ENCODE data around the gene ARL17B. TPM values are rescaled to one million over a fixed set of nuclear protein-coding genes. Genes with fewer than 3 reads are reported as not detected.
"Not testable (repeated sequence)": the region's sequence is repeated elsewhere in the genome, so short reads cannot be mapped to it uniquely, and the experiment has no call there.

ARL17B gene
- polyA plus RNA-seq, 1 experiment: 8.6 TPM

GRCh38 chr17:46262271-46262670 lies 99.3 kb downstream of the ARL17B start:
- H3K27ac ChIP-seq (ENCODE audit: low read depth, low read length): no peak overlapping the region
- H3K9me3 ChIP-seq (ENCODE audit: control insufficient read depth, insufficient read depth, low read length): no peaks in the 10 kb centered on the region
- ChIA-PET POLR2A (no interaction called here), CTCF (interaction anchor here (1.0 kb wide), 1 partner anchor 25 kb away, joined by 5 read pairs; no protein-coding TSS in a partner anchor)
- H3K27me3 ChIP-seq (ENCODE audit: control insufficient read depth, insufficient read depth, low read length): no peaks in the 10 kb centered on the region
- no peak overlapping the region for H3K4me3 ChIP-seq (ENCODE audit: low read depth, low read length)
- DNase-seq (ENCODE audit: low read depth, low spot score): no peak
- TF ChIP-seq, protein P1, sequence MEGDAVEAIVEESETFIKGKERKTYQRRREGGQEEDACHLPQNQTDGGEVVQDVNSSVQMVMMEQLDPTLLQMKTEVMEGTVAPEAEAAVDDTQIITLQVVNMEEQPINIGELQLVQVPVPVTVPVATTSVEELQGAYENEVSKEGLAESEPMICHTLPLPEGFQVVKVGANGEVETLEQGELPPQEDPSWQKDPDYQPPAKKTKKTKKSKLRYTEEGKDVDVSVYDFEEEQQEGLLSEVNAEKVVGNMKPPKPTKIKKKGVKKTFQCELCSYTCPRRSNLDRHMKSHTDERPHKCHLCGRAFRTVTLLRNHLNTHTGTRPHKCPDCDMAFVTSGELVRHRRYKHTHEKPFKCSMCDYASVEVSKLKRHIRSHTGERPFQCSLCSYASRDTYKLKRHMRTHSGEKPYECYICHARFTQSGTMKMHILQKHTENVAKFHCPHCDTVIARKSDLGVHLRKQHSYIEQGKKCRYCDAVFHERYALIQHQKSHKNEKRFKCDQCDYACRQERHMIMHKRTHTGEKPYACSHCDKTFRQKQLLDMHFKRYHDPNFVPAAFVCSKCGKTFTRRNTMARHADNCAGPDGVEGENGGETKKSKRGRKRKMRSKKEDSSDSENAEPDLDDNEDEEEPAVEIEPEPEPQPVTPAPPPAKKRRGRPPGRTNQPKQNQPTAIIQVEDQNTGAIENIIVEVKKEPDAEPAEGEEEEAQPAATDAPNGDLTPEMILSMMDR (IDR thresholded peaks at IDR 0.05; ENCODE audit: low read depth, low read length): no peak

DNA sequence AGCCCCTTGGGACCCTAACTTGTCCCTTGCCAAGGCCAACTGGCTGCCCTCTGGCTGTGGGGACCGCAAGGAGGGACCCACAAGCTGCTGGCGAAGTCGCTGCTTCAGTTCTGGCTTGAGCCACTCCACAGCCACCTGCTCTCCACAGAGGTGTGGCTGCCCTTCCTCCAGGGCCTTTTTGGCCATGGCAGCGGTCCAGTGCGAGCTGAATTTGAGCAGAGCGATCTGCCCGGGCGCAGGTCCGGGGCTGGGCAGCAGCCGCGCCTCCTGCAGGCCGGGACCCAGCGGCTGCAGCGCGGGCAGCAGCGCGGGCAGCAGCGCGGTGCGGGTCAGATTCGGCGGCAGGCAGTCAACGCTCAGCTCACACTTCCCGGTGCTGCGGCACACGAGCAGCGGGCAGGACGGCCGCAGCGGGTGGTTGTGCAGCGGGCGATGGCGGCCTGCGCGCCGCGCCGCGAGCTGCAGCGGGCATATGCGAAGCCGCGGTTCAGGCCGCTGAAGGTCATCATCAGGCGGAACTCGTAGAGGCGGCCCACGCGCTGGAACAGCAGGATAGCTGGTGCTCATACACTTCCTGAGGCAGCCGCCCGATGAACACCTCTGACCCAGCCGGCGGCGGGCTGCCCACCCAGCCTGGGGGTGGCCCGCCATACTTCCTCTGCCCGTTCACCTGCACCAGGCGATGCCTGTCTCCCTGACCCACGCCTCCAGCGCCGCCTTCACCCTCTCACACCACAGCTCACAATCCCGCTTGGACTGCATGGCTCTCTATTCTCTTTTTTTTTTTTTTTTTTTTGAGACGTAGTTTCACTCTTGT lies 101.5 kb downstream of the ARL17B start:
- H3K4me3 ChIP-seq (ENCODE audit: low read depth, low read length): peak overlapping the region; percentile 31; the same call in 1 of the 2 replicates
- H3K9me3 ChIP-seq (ENCODE audit: control insufficient read depth, insufficient read depth, low read length); POLR2A ChIA-PET; DNase-seq (ENCODE audit: low read depth, low spot score); H3K27ac ChIP-seq (ENCODE audit: low read depth, low read length); H3K27me3 ChIP-seq (ENCODE audit: control insufficient read depth, insufficient read depth, low read length): not testable (repeated sequence)
- TF ChIP-seq, protein P1 (IDR thresholded peaks at IDR 0.05; ENCODE audit: low read depth, low read length): peak; percentile 4; the same call in 1 of the 2 replicates
- CTCF ChIA-PET: interaction anchor here (2.0 kb wide), 1 partner anchor 259 kb away, joined by 5 read pairs; no protein-coding TSS in a partner anchor

GRCh38 chr17:46256369-46256768 lies 105.2 kb downstream of the ARL17B start:
- DNase-seq (ENCODE audit: low read depth, low spot score); POLR2A ChIA-PET; H3K27me3 ChIP-seq (ENCODE audit: control insufficient read depth, insufficient read depth, low read length); H3K9me3 ChIP-seq (ENCODE audit: control insufficient read depth, insufficient read depth, low read length); H3K4me3 ChIP-seq (ENCODE audit: low read depth, low read length); H3K27ac ChIP-seq (ENCODE audit: low read depth, low read length): not testable (repeated sequence)
- CTCF ChIA-PET: interaction anchor here (0.7 to 0.9 kb wide), 2 partner anchors 41 to 63 kb away, joined by 3 to 4 read pairs; partner anchors contain the start of gene KANSL1

- H3K4me3 ChIP-seq (ENCODE audit: low read depth, low read length); H3K27me3 ChIP-seq (ENCODE audit: control insufficient read depth, insufficient read depth, low read length); H3K9me3 ChIP-seq (ENCODE audit: control insufficient read depth, insufficient read depth, low read length); DNase-seq (ENCODE audit: low read depth, low spot score); H3K27ac ChIP-seq (ENCODE audit: low read depth, low read length); POLR2A ChIA-PET: not testable (repeated sequence)
- CTCF ChIA-PET: interaction anchor here (1.2 kb wide), 1 partner anchor 33 kb away, joined by 3 read pairs; no protein-coding TSS in a partner anchor
These were observed 107.4 kb downstream of the ARL17B start for GRCh38 chr17:46254215-46254614.

DNA sequence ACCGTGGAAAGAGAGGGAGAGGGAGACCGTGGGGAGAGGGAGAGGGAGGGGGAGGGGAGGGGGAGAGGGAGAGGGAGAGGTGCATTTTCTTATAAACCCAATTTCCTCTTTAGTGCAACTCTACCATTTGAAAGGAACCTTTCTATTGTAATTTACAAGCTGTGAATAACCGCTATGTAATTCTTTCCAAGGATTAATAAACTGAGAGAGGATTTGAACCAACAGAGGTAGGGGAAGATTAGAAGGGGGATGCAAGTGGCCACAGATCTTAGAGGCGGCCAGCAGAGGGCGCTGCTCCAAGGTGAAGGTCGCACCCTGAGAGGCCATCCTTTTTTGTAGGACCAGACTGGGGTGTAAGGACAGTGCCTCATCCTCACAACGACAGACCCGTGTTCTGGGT lies 107.8 kb downstream of the ARL17B start:
- POLR2A ChIA-PET: not testable (repeated sequence)
- CTCF ChIA-PET: interaction anchor here (1.2 kb wide), 1 partner anchor 33 kb away, joined by 3 read pairs; no protein-coding TSS in a partner anchor

DNA sequence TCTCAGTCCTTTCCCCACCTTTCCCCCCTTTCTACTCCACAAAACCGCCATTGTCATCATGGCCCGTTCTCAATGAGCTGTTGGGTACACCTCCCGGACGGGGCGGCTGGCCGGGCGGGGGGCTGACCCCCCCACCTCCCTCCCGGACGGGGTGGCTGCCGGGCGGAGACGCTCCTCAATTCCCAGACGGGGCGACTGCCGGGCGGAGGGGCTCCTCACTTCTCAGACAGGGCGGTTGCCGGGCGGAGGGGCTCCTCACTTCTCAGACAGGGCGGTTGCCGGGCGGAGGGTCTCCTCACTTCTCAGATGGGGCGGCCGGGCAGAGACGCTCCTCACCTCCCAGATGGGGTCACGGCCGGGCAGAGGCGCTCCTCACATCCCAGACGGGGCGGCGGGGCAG lies 108.8 kb downstream of the ARL17B start:
- POLR2A ChIA-PET: not testable (repeated sequence)

More for the DNA sequence above, 107.8 kb downstream of the ARL17B start:
- not testable (repeated sequence) for H3K9me3 ChIP-seq (ENCODE audit: control insufficient read depth, insufficient read depth, low read length); H3K4me3 ChIP-seq (ENCODE audit: low read depth, low read length); DNase-seq (ENCODE audit: low read depth, low spot score); H3K27ac ChIP-seq (ENCODE audit: low read depth, low read length); H3K27me3 ChIP-seq (ENCODE audit: control insufficient read depth, insufficient read depth, low read length)
- TF ChIP-seq, protein P1 (IDR thresholded peaks at IDR 0.05; ENCODE audit: low read depth, low read length): peak; percentile 58

DNA sequence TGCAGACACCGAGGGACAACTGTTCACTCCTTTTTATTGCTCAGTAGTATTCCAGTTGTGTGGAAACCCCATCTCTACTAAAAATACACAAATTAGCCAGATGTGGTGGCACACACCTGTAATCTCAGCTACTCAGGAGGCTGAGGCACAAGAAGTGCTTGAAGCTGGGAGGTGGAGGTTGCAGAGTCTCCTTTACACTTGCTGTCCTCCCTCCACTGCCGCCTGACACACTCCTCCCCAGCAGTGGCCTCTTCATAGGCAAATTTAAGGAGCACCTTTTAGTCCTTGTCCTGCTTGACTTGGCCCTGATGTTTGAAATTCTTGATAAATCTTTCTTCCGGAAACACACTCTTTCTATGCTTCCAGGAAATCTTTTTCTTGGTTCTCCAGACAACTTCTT lies 112.4 kb downstream of the ARL17B start:
- H3K4me3 ChIP-seq (ENCODE audit: low read depth, low read length); CTCF ChIA-PET; DNase-seq (ENCODE audit: low read depth, low spot score); POLR2A ChIA-PET; H3K27me3 ChIP-seq (ENCODE audit: control insufficient read depth, insufficient read depth, low read length); H3K27ac ChIP-seq (ENCODE audit: low read depth, low read length); H3K9me3 ChIP-seq (ENCODE audit: control insufficient read depth, insufficient read depth, low read length): not testable (repeated sequence)

More for the DNA sequence above, 108.8 kb downstream of the ARL17B start:
- H3K4me3 ChIP-seq (ENCODE audit: low read depth, low read length); H3K27ac ChIP-seq (ENCODE audit: low read depth, low read length); DNase-seq (ENCODE audit: low read depth, low spot score); H3K9me3 ChIP-seq (ENCODE audit: control insufficient read depth, insufficient read depth, low read length); CTCF ChIA-PET; H3K27me3 ChIP-seq (ENCODE audit: control insufficient read depth, insufficient read depth, low read length): not testable (repeated sequence)

DNA sequence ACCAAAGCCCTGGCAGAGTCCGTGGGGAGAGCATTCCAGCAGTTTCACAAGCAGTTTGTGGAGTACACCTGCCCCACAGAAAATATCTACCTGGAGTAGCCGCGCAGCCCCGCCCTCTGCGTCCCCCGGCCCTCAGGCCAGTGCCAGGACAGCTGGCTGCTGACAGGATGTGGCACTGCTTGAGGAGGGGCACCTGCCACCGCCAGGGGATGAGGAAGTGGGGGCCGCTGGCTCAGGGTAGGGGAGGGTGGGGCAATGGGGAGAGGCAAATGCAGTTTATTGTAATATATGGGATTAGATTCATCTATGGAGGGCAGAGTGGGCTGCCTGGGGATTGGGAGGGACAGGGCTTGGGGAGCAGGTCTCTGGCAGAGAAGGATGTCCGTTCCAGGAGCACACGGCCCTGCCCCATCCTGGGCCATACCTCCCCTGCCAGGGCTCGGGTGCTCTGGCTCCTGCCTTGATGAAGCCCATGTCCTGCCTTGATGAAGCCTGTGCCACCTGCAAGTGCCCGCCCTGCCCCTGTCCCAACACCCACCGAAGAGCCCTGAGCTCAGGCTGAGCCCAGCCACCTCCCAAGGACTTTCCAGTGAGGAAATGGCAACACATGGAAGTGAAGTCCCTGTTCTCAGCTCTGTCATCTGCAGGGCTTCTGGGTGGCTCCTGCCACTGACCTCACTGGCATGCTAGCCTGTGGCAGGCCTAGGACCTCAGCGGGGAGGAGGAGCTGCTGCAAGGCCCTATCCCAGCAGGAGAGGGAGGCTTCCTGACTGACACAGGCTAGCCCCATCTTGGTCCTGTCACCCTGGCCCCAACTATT lies 116.4 kb downstream of the ARL17B start:
- CTCF ChIA-PET; H3K27me3 ChIP-seq (ENCODE audit: control insufficient read depth, insufficient read depth, low read length); DNase-seq (ENCODE audit: low read depth, low spot score); H3K4me3 ChIP-seq (ENCODE audit: low read depth, low read length); H3K27ac ChIP-seq (ENCODE audit: low read depth, low read length); POLR2A ChIA-PET; H3K9me3 ChIP-seq (ENCODE audit: control insufficient read depth, insufficient read depth, low read length): not testable (repeated sequence)
